GM12891 (cell line): ENCODE data around the gene ALDH4A1.
"Not testable (repeated sequence)": the region's sequence is repeated elsewhere in the genome, so short reads cannot be mapped to it uniquely, and the experiment has no call there.

ENCODE experiments used
- DNase-seq: peaks from one replicate; pipeline ENCODE4 v3.0.0; 2011; ENCODE audit warnings: low spot score; ENCODE audit not compliant: insufficient read length
- FAIRE-seq: peaks from 2 replicates; lab custom pipeline; 2011; peaks lifted over from hg19 to GRCh38; lab: Jason Lieb, UNC
- PAX5 ChIP-seq: IDR thresholded peaks from 2 replicates; pipeline ENCODE4 v1.6.1; 2011; ENCODE audit warnings: low read length, moderate library complexity, mild to moderate bottlenecking; ENCODE audit not compliant: insufficient read depth, severe bottlenecking
- POLR2A ChIP-seq: IDR thresholded peaks from 2 replicates; pipeline ENCODE4 v1.6.1; 2011; ENCODE audit warnings: low read depth, low read length, control low read depth
- POLR2AphosphoS5 ChIP-seq: IDR thresholded peaks from 2 replicates; pipeline ENCODE4 v1.6.1; 2011; ENCODE audit warnings: low read depth, low read length, control low read depth
- POU2F2 ChIP-seq: IDR thresholded peaks from 2 replicates; pipeline ENCODE4 v1.6.1; 2011; ENCODE audit warnings: low read depth, mild to moderate bottlenecking, control low read depth, low read length, moderate library complexity
- SPI1 ChIP-seq: IDR thresholded peaks from 2 replicates; pipeline ENCODE4 v1.6.1; 2011; ENCODE audit warnings: low read depth, low read length, control low read depth
- TAF1 ChIP-seq: IDR thresholded peaks from 2 replicates; pipeline ENCODE4 v1.6.1; 2011; ENCODE audit warnings: low read depth, low read length, control low read depth

Gene ALDH4A1

DNA sequence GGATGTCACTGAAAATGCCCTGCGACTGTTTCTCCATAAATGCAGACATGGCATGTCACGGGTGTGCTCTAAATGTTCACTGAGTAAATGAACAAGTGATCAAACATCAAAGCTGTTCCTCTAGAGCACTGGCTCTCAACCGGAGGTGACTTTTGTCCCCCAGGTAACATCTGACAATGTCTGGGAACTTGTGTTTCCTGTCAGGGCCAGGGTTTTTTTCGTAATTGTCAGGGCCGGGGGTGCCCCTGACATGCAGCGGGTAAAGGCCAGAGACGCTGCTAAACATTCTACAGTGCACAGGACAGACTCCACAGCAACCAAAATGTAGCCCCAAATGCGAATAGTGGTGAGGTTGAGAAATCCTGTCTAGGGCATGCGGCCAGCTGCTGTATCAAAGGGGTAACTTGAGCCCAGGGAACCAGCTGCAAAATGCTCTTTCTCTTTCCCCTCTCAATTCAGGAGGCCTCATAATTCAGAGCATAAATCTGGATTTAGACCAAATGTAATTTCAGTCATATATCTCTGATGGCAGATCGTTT is 2.0 kb downstream of the ALDH4A1 start:
- no peak for DNase-seq
- TF ChIP-seq POLR2AphosphoS5: no peak
- no peak for TF ChIP-seq TAF1
- no peak for TF ChIP-seq SPI1
- no peak for TF ChIP-seq POU2F2
- peak; percentile 55 for FAIRE-seq

DNA sequence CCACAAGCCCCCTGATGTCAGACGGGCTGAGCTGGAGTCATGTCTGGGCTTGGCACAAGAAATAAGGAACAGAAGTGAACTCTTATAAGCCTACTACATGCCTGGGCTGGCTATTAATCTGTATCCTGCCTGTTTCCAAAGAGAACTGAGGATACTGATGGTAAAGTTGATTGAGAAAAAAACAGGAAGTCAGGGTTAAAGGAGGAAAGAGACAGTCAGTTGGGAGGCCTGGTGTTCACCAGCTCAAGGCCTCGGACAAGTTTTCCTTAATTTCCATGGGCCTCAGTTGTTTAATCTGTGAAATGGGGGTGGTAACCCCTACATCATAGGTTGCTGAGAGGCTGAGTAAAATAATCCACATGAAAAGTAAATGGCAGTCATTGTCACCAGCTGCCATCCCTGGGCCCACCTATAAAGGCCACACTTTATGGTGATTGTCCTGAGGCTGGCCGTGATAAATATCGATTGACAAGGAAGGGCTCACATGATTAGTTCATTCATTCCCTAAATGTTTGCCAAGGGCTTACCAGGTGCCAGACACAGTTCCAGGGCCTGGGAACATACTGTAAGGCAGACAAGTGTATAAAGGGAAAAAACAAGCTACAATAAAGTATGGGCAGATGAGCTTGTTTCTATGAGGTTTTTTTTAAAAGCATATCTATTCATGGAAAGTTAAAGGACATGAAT is 2.8 kb downstream of the ALDH4A1 start:
- no peak for DNase-seq
- no peak for FAIRE-seq
- peak; percentile 43; the same call in 1 of the 2 replicates for TF ChIP-seq SPI1
- TF ChIP-seq TAF1: no peak

- DNase-seq: no peak
- TF ChIP-seq TAF1: no peak
- no peak for TF ChIP-seq SPI1
- TF ChIP-seq POLR2AphosphoS5: no peak
- no peak for TF ChIP-seq PAX5
- TF ChIP-seq POU2F2: no peak
- TF ChIP-seq POLR2A: no peak
- FAIRE-seq: no peak
Observed at GRCh38 chr1:18898567-18898966, 3.8 kb downstream of the ALDH4A1 start.

DNA sequence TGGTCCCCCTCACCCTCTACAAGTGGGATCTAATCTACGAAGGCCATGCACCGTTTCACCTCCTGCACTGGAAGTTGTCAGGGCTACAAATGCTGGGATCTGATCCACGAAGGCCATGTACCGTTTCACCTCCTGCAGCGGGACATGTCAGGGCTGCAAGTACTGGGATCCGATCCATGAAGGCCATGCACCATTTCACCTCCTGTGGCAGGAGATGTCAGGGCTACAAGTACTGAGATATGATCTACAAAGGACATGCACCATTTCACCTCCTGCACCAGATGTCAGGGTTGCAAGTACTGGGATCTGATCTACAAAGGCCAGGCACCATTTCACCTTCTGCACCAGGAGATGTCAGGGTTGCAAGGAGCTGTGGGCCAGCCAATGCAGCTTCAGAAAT is 7.0 kb downstream of the ALDH4A1 start:
- DNase-seq (no peak), FAIRE-seq (no peak)
- TF ChIP-seq SPI1 (no peak), POLR2A (no peak), POU2F2 (no peak), TAF1 (no peak), PAX5 (no peak), POLR2AphosphoS5 (no peak)

- FAIRE-seq: no peak
- no peak for DNase-seq
- no peak for TF ChIP-seq POLR2A
- TF ChIP-seq SPI1: no peak
- no peak for TF ChIP-seq PAX5
- TF ChIP-seq POLR2AphosphoS5: no peak
- no peak for TF ChIP-seq TAF1
- TF ChIP-seq POU2F2: no peak
Observed at GRCh38 chr1:18893120-18893519, 9.2 kb downstream of the ALDH4A1 start.

DNA sequence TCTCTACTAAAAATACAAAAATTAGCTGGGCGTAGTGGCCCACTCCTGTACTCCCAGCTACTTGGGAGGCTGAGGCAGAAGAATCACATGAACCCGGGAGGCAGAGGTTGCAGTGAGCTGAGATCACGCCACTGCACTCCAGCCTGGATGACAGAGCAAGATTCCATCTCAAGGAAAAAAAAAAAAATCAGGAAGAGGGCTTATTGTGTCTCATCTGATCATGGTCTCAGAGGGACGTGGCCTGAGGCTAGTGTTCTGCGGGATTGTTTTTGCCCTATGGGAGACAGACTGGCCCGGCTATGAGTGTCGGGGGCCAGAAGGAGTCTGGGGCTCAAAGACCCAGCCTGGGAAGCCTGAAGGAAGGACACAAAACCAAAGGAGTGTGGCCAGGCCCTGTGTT is 10.5 kb downstream of the ALDH4A1 start:
- not testable (repeated sequence) for FAIRE-seq

GRCh38 chr1:18891426-18891780 is 11.0 kb downstream of the ALDH4A1 start:
- FAIRE-seq: no peak
- DNase-seq: no peak
- no peak for TF ChIP-seq TAF1
- no peak for TF ChIP-seq POLR2A
- no peak for TF ChIP-seq PAX5
- TF ChIP-seq POU2F2: no peak
- no peak for TF ChIP-seq POLR2AphosphoS5
- TF ChIP-seq SPI1: no peak

More for the DNA sequence above, 10.5 kb downstream of the ALDH4A1 start:
- DNase-seq: not testable (repeated sequence)

GRCh38 chr1:18890706-18891425 is 11.5 kb downstream of the ALDH4A1 start:
- DNase-seq (no peak), FAIRE-seq (no peak)
- no peak for TF ChIP-seq POU2F2

- FAIRE-seq (no peak), DNase-seq (no peak)
- TF ChIP-seq POLR2A (no peak), POLR2AphosphoS5 (no peak), POU2F2 (no peak), PAX5 (no peak), TAF1 (no peak)
Observed at GRCh38 chr1:18886003-18886335, 16.4 kb downstream of the ALDH4A1 start.

- DNase-seq: no peak
Observed at GRCh38 chr1:18885311-18886002, 16.9 kb downstream of the ALDH4A1 start.

More at GRCh38 chr1:18885311-18886002, 16.9 kb downstream of the ALDH4A1 start:
- FAIRE-seq: no peak
- no peak for TF ChIP-seq POU2F2
- no peak for TF ChIP-seq TAF1
- no peak for TF ChIP-seq SPI1
- TF ChIP-seq POLR2A: no peak
- no peak for TF ChIP-seq PAX5
- TF ChIP-seq POLR2AphosphoS5: no peak
